ENCODE results near the gene COX17. TPM values are rescaled to one million over a fixed set of nuclear protein-coding genes. Genes with fewer than 3 reads are reported as not detected.

The COX17 gene
- total RNA-seq, 2 donors from 2014 or later = 54.1 to 73.7 TPM

- Mint-ChIP-seq H3K27ac (no peak overlapping the region), H3K4me3 (no peak overlapping the region), H3K36me3 (ENCODE audit: low read depth) (no peaks in the 10 kb centered on the region), H3K27me3 (ENCODE audit: insufficient read depth) (peaks cover 6% of the 10 kb centered on the region), H3K4me1 (peaks cover 19% of the 10 kb centered on the region), H3K9me3 (no peaks in the 10 kb centered on the region)
- Histone ChIP-seq H3K9me3 (ENCODE audit: control insufficient read depth, low read length) (peaks cover 4% of the 10 kb centered on the region), H3K36me3 (ENCODE audit: control insufficient read depth, insufficient read depth, low read length) (no peaks in the 10 kb centered on the region), H3K27ac (ENCODE audit: low read depth, low read length) (no peak overlapping the region), H3K9ac (ENCODE audit: extremely low read depth, low read length, poor library complexity, severe bottlenecking) (no peak overlapping the region), H3K4me1 (ENCODE audit: control insufficient read depth, insufficient read depth, low read length) (peaks cover 3% of the 10 kb centered on the region), H3K4me3 (ENCODE audit: low read length) (no peak overlapping the region), H3K27me3 (ENCODE audit: control insufficient read depth, insufficient read depth, low read length, poor library complexity, severe bottlenecking) (no peaks in the 10 kb centered on the region)
- no peak for DNase-seq
- 56 to 67% methylated on average over 8 of the region's 8 CpGs for WGBS, 2 experiments (ENCODE audit: insufficient coverage in 1 of 2, insufficient read length in 1 of 2)
- TF ChIP-seq CTCF (conservative IDR thresholded peaks at IDR 0.05) = no peak
Observed at GRCh38 chr3:119625451-119626153, 51.6 kb downstream of the COX17 start.

- H3K9me3 Mint-ChIP-seq = no peaks in the 10 kb centered on the region
- H3K27ac Mint-ChIP-seq = no peak overlapping the region
- Histone ChIP-seq H3K27ac (ENCODE audit: low read depth, low read length) (no peak overlapping the region), H3K36me3 (ENCODE audit: control insufficient read depth, insufficient read depth, low read length) (no peaks in the 10 kb centered on the region), H3K4me3 (ENCODE audit: low read length) (no peak overlapping the region), H3K9ac (ENCODE audit: extremely low read depth, low read length, poor library complexity, severe bottlenecking) (no peak overlapping the region), H3K4me1 (ENCODE audit: control insufficient read depth, insufficient read depth, low read length) (peaks cover 3% of the 10 kb centered on the region), H3K9me3 (ENCODE audit: control insufficient read depth, low read length) (peaks cover 4% of the 10 kb centered on the region), H3K27me3 (ENCODE audit: control insufficient read depth, insufficient read depth, low read length, poor library complexity, severe bottlenecking) (no peaks in the 10 kb centered on the region)
- H3K36me3 Mint-ChIP-seq (ENCODE audit: low read depth) = no peaks in the 10 kb centered on the region
- WGBS, 2 experiments (ENCODE audit: insufficient coverage in 1 of 2, insufficient read length in 1 of 2) = 90 to 93% methylated on average over 7 to 9 of the region's 9 CpGs
- no peak overlapping the region for H3K4me3 Mint-ChIP-seq
- no peak for DNase-seq
- H3K4me1 Mint-ChIP-seq = peaks cover 19% of the 10 kb centered on the region
- peaks cover 6% of the 10 kb centered on the region for H3K27me3 Mint-ChIP-seq (ENCODE audit: insufficient read depth)
- no peak for TF ChIP-seq CTCF (conservative IDR thresholded peaks at IDR 0.05)
Observed at GRCh38 chr3:119624002-119624720, 53.0 kb downstream of the COX17 start.

- no peak overlapping the region for H3K4me3 ChIP-seq (ENCODE audit: low read length)
- 97% methylated on average over 5 of the region's 5 CpGs; no CpG with 5 or more reads in 1 of the 2 experiments for WGBS, 2 experiments (ENCODE audit: insufficient coverage in 1 of 2, insufficient read length in 1 of 2)
- Mint-ChIP-seq H3K4me3 (no peak overlapping the region), H3K4me1 (peaks cover 13% of the 10 kb centered on the region), H3K27me3 (ENCODE audit: insufficient read depth) (peaks cover 2% of the 10 kb centered on the region), H3K27ac (no peak overlapping the region), H3K36me3 (ENCODE audit: low read depth) (no peaks in the 10 kb centered on the region), H3K9me3 (no peaks in the 10 kb centered on the region)
- TF ChIP-seq CTCF (conservative IDR thresholded peaks at IDR 0.05) = no peak
- H3K9ac ChIP-seq (ENCODE audit: extremely low read depth, low read length, poor library complexity, severe bottlenecking) = no peak overlapping the region
- peaks cover 4% of the 10 kb centered on the region for H3K9me3 ChIP-seq (ENCODE audit: control insufficient read depth, low read length)
- H3K27me3 ChIP-seq (ENCODE audit: control insufficient read depth, insufficient read depth, low read length, poor library complexity, severe bottlenecking) = no peaks in the 10 kb centered on the region
- no peak overlapping the region for H3K27ac ChIP-seq (ENCODE audit: low read depth, low read length)
- no peak for DNase-seq
- H3K36me3 ChIP-seq (ENCODE audit: control insufficient read depth, insufficient read depth, low read length) = no peaks in the 10 kb centered on the region
- H3K4me1 ChIP-seq (ENCODE audit: control insufficient read depth, insufficient read depth, low read length) = peaks cover 3% of the 10 kb centered on the region
Observed at GRCh38 chr3:119620899-119621298, 56.3 kb downstream of the COX17 start.

Other genes starting within 250 kb of the COX17 start
- 10 to 100 TPM; 62.3 to 81.8 TPM for gene TMEM39A, start 213.8 kb downstream of the COX17 start, total RNA-seq
- 10 to 100 TPM; 17.9 to 18.7 TPM for gene POGLUT1, start 208.4 kb downstream of the COX17 start, total RNA-seq
- gene TIMMDC1, start 178.9 kb downstream of the COX17 start, total RNA-seq = 100 to 1,000 TPM; 107 to 119 TPM
- gene CD80, start 117.8 kb downstream of the COX17 start, total RNA-seq = 1 to 10 TPM; 2.2 to 2.5 TPM
- 10 to 100 TPM in 1 of 2 donors, 1 to 10 TPM in 1; 7.8 to 11.8 TPM for gene ADPRH, start 97.9 kb downstream of the COX17 start, total RNA-seq
- gene PLA1A, start 79.5 kb downstream of the COX17 start, total RNA-seq = 1 to 10 TPM; 2.4 to 5.3 TPM
- 1 to 10 TPM in 1 of 2 donors, under 1 TPM in 1; 0.95 to 1.6 TPM for gene POPDC2, start 16.8 kb downstream of the COX17 start, total RNA-seq
- gene CFAP91, start 25.6 kb upstream of the COX17 start, total RNA-seq = 1 to 10 TPM; 5.1 to 9.8 TPM
- under 1 TPM; 0.20 to 0.29 TPM for gene NR1I2, start 104.7 kb upstream of the COX17 start, total RNA-seq

Measured in endodermal cell (in vitro differentiated cells).